SJSA1 (cell line): ENCODE results near the gene COPZ1. TPM values are rescaled to one million over a fixed set of nuclear protein-coding genes. Genes with fewer than 3 reads are reported as not detected.

Experiments used
- DNase-seq, 2 experiments: peaks; one replicate each; pipeline ENCODE4 v3.0.0-alpha.2; 2015 to 2020; ENCODE audit warnings: low spot score in 2 of 2, low read depth in 1 of 2
- H3K27ac ChIP-seq: fragments of 250-450 bp; sonication (Bioruptor Pico); 2 replicates; pipeline ENCODE4 v1.5.1; 2020; ENCODE audit warnings: mild to moderate bottlenecking, moderate library complexity
- H3K27me3 ChIP-seq: fragments of 250-450 bp; sonication (Bioruptor Pico); replicated peaks from 2 replicates; pipeline ENCODE4 v1.5.1; 2020; ENCODE audit warnings: mild to moderate bottlenecking, moderate library complexity
- H3K36me3 ChIP-seq: fragments of 250-450 bp; sonication (Bioruptor Pico); 2 replicates; pipeline ENCODE4 v1.5.1; 2020; ENCODE audit warnings: mild to moderate bottlenecking
- H3K4me1 ChIP-seq: fragments of 250-450 bp; sonication (Bioruptor Pico); replicated peaks from 2 replicates; pipeline ENCODE4 v1.6.1; 2021; ENCODE audit warnings: mild to moderate bottlenecking
- H3K4me3 ChIP-seq: fragments of 250-450 bp; sonication (Bioruptor Pico); 2 replicates; pipeline ENCODE4 v1.5.1; 2020; ENCODE audit warnings: mild to moderate bottlenecking
- H3K9me3 ChIP-seq: fragments of 250-450 bp; sonication (Bioruptor Pico); replicated peaks from 2 replicates; pipeline ENCODE4 v1.5.1; 2020; ENCODE audit warnings: mild to moderate bottlenecking
- total RNA-seq: library from RNA; depleted of rRNA; stranded (reverse); fragments of >200 nt; shearing (Covaris generic); gene quantifications from 2 replicates; pipeline ENCODE4 v1.2.3, GENCODE V29; 2014

The COPZ1 gene
- total RNA-seq, 1 experiment from 2014 or later, result 191 TPM

GRCh38 chr12:54390668-54391551 is 66.0 kb downstream of the COPZ1 start:
- no peak for DNase-seq
- Histone ChIP-seq H3K9me3 (no peaks in the 10 kb centered on the region), H3K4me3 (no peak overlapping the region), H3K27me3 (no peaks in the 10 kb centered on the region), H3K4me1 (0 out of 2 replicates have a peak, but pooled peaks cover 9% of the 10 kb centered on the region), H3K27ac (no peak overlapping the region), H3K36me3 (peaks cover 24% of the 10 kb centered on the region)

DNA sequence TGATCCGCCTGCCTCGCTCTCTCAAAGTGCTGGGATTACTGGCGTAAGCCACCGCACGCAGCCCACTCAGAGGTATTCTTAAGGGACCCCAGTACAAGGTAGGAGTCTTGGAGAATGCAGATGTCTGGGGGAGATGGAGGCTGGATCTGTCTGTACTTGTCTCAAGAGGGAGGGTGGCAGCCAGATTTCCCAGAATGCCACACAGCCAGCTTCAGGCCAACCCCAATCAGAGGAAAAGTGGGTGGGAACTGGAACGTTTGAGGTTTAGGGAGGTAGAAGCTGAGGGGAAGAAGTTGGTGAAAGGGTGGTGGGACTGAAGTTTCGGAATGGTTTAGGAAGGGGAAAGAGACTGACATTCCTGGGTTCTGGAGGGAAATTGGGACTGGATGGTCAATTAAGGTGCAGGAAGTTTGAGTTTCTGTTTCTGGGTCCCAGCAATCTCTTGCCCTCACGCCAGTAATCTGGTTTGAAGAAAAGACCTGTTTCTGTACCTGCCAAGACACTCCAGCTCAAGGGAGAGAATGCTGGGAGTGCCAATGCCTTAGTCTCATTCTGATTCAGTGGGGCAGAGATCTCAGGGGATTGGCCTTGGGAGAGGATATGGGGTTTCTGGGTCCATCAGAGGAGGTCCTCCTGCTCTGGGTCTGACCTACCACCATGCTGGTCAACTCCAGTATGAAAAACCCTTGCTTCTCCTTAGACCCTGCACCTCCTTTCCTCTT is 67.7 kb downstream of the COPZ1 start:
- Histone ChIP-seq H3K36me3 (peaks cover 42% of the 10 kb centered on the region), H3K27me3 (no peaks in the 10 kb centered on the region), H3K9me3 (no peaks in the 10 kb centered on the region), H3K27ac (no peak overlapping the region), H3K4me1 (0 out of 2 replicates have a peak, but pooled peaks cover under 1% of the 10 kb centered on the region), H3K4me3 (no peak overlapping the region)
- DNase-seq, result no peak

DNA sequence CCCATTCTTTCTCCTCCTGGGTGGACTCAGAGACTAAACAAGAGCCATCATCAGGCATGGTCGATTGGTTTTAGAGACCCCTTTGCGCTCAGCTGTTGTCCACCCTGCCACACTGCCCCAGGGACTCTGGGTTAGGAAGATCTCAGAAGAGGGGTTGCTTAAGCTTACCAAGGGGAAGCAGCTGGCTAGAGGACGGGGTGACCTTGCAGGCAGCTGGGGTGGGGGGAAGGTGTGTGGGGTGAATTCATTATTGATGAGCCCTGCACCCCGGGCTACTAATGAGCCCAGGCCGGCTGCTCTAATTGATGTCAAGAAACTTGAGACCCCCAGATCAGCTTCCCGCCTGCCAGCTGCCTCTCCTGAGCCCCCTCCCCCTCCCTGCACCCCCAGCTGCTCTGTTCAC is 68.3 kb downstream of the COPZ1 start:
- Histone ChIP-seq H3K27ac (no peak overlapping the region), H3K36me3 (peaks cover 47% of the 10 kb centered on the region), H3K4me3 (no peak overlapping the region), H3K27me3 (no peaks in the 10 kb centered on the region), H3K9me3 (no peaks in the 10 kb centered on the region), H3K4me1 (no peaks in the 10 kb centered on the region)
- DNase-seq, result no peak

GRCh38 chr12:54393743-54394142 is 68.8 kb downstream of the COPZ1 start:
- Histone ChIP-seq H3K27ac (no peak overlapping the region), H3K9me3 (no peaks in the 10 kb centered on the region), H3K4me3 (no peak overlapping the region), H3K36me3 (peaks cover 53% of the 10 kb centered on the region), H3K27me3 (no peaks in the 10 kb centered on the region), H3K4me1 (no peaks in the 10 kb centered on the region)
- no peak for DNase-seq

- DNase-seq, result peak; percentile 42 to 69
- Histone ChIP-seq H3K9me3 (no peaks in the 10 kb centered on the region), H3K27ac (no peak overlapping the region), H3K4me1 (no peaks in the 10 kb centered on the region), H3K27me3 (no peaks in the 10 kb centered on the region), H3K4me3 (no peak overlapping the region), H3K36me3 (peaks cover 58% of the 10 kb centered on the region)
Measured at GRCh38 chr12:54394281-54394719, 69.4 kb downstream of the COPZ1 start.

GRCh38 chr12:54394986-54395385 is 70.1 kb downstream of the COPZ1 start:
- peaks cover 65% of the 10 kb centered on the region for H3K36me3 ChIP-seq

GRCh38 chr12:54395545-54395944 is 70.6 kb downstream of the COPZ1 start:
- Histone ChIP-seq H3K27me3 (no peaks in the 10 kb centered on the region), H3K4me3 (no peak overlapping the region), H3K9me3 (no peaks in the 10 kb centered on the region), H3K27ac (no peak overlapping the region), H3K36me3 (peaks cover 71% of the 10 kb centered on the region), H3K4me1 (no peaks in the 10 kb centered on the region)
- no peak for DNase-seq

More at GRCh38 chr12:54394986-54395385, 70.1 kb downstream of the COPZ1 start:
- H3K27me3 ChIP-seq, result no peaks in the 10 kb centered on the region
- no peaks in the 10 kb centered on the region for H3K4me1 ChIP-seq
- H3K4me3 ChIP-seq, result no peak overlapping the region
- no peak overlapping the region for H3K27ac ChIP-seq
- no peaks in the 10 kb centered on the region for H3K9me3 ChIP-seq
- no peak for DNase-seq

- DNase-seq, result no peak
- H3K27me3 ChIP-seq, result no peaks in the 10 kb centered on the region
- H3K4me1 ChIP-seq, result no peaks in the 10 kb centered on the region
- H3K27ac ChIP-seq, result no peak overlapping the region
- no peak overlapping the region for H3K4me3 ChIP-seq
- no peaks in the 10 kb centered on the region for H3K9me3 ChIP-seq
- H3K36me3 ChIP-seq, result peaks cover 87% of the 10 kb centered on the region
Measured at GRCh38 chr12:54397157-54397556, 72.2 kb downstream of the COPZ1 start.

DNA sequence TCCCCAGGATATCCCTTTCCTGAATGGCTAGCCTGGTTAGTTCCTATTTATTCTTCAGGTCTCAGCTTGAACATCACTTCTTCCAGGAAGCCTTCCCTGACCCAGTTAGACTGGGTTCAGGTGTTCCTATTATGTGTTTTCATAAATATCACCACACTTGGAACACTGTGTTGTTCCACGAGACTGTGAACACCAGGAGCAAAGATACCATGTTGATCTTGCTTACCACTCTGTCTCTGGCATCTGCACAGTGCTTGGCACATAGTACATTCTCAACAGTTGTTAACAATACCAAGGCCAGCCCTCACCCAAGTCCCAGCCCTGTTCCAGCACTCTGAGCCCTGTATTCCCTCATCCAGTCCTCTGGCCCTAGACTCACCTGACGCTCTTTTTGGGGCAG is 73.3 kb downstream of the COPZ1 start:
- Histone ChIP-seq H3K27me3 (no peaks in the 10 kb centered on the region), H3K4me3 (no peak overlapping the region), H3K27ac (no peak overlapping the region), H3K9me3 (no peaks in the 10 kb centered on the region), H3K4me1 (no peaks in the 10 kb centered on the region), H3K36me3 (peaks cover 98% of the 10 kb centered on the region)
- DNase-seq, result no peak

GRCh38 chr12:54398995-54399793 is 74.3 kb downstream of the COPZ1 start:
- no peaks in the 10 kb centered on the region for H3K27me3 ChIP-seq
- H3K36me3 ChIP-seq, result peaks cover 100% of the 10 kb centered on the region
- no peaks in the 10 kb centered on the region for H3K4me1 ChIP-seq
- no peak overlapping the region for H3K27ac ChIP-seq
- H3K9me3 ChIP-seq, result no peaks in the 10 kb centered on the region
- peak; percentile 84 to 86 for DNase-seq
- no peak overlapping the region for H3K4me3 ChIP-seq

GRCh38 chr12:54401119-54401518 is 76.2 kb downstream of the COPZ1 start:
- H3K4me3 ChIP-seq, result no peak overlapping the region
- peaks cover 100% of the 10 kb centered on the region for H3K36me3 ChIP-seq
- DNase-seq, result no peak
- no peak overlapping the region for H3K27ac ChIP-seq
- no peaks in the 10 kb centered on the region for H3K4me1 ChIP-seq
- no peaks in the 10 kb centered on the region for H3K9me3 ChIP-seq
- H3K27me3 ChIP-seq, result no peaks in the 10 kb centered on the region
